Endothelial cell of umbilical vein (primary cell): ENCODE results near the gene RAD51B. TPM values are rescaled to one million over a fixed set of nuclear protein-coding genes. Genes with fewer than 3 reads are reported as not detected.

Source experiments
- BruUV-seq: library from RNA; stranded (reverse); fragments of 400-500 nt; replicated peaks from 2 replicates; lab custom pipeline; 2021; lab: Mats Ljungman, UMichigan
- CTCF ChIA-PET: fragments of 300-600, 350-600 bp; sonication (Branson Sonifier 250); formaldehyde crosslinking; loops from one replicate; lab custom pipeline; 2021; ENCODE audit warnings: antibody characterized with exemption, inconsistent platforms; lab: Charles Lee
- POLR2A ChIA-PET: fragments of 300-600, 350-600 bp; sonication (Branson Sonifier 250); formaldehyde crosslinking; loops from one replicate; lab custom pipeline; 2021; ENCODE audit warnings: antibody characterized with exemption, inconsistent platforms; lab: Charles Lee
- DNase-seq: peaks from one replicate; pipeline ENCODE4 v3.0.0-alpha.2; 2011; ENCODE audit warnings: low read depth, low spot score
- FAIRE-seq: peaks from 2 replicates; lab custom pipeline; 2011; peaks lifted over from hg19 to GRCh38; lab: Jason Lieb, UNC
- H2AFZ ChIP-seq: 2 replicates; pipeline ENCODE4 v1.6.0; 2012; ENCODE audit warnings: low read depth, low read length, control low read depth, inconsistent platforms
- H3K27ac ChIP-seq: 2 replicates; pipeline ENCODE4 v1.5.1; 2011; ENCODE audit warnings: low read depth, mild to moderate bottlenecking, control low read depth, low read length, moderate library complexity; ENCODE audit not compliant: insufficient read depth
- H3K27me3 ChIP-seq, 2 experiments: 2 replicates each; pipeline versions ENCODE4 v1.6.0 to v1.6.1; 2011; ENCODE audit warnings: low read length in 2 of 2, mixed read lengths in 1 of 2; ENCODE audit not compliant: control insufficient read depth in 2 of 2, insufficient read depth in 2 of 2
- H3K36me3 ChIP-seq, 2 experiments: 2 replicates in 1 of 2; 3 replicates in 1 of 2; pipeline ENCODE4 v1.5.1; 2011; ENCODE audit warnings: low read length in 2 of 2, mild to moderate bottlenecking in 1 of 2, moderate library complexity in 1 of 2; ENCODE audit not compliant: control insufficient read depth in 2 of 2, insufficient read depth in 2 of 2; ENCODE audit errors: extremely low read depth in 1 of 2
- H3K4me1 ChIP-seq: 3 replicates; pipeline ENCODE4 v1.5.1; 2011; ENCODE audit warnings: mild to moderate bottlenecking, low read length; ENCODE audit not compliant: control insufficient read depth, insufficient read depth; ENCODE audit errors: extremely low read depth
- H3K4me2 ChIP-seq: 2 replicates; pipeline ENCODE4 v1.6.1; 2011; ENCODE audit warnings: low read length, control low read depth, mixed read lengths; ENCODE audit not compliant: insufficient read depth
- H3K4me3 ChIP-seq, 3 experiments: fragments of 200-600 bp in 1 of 3; sonication (generic), shearing (Covaris generic) in 1 of 3; replicated peaks in 1 of 3; 2 replicates each; pipeline ENCODE4 v1.5.1; 2011 to 2016; ENCODE audit warnings: control low read depth in 3 of 3, low read length in 3 of 3, mild to moderate bottlenecking in 2 of 3, inconsistent platforms in 1 of 3, low read depth in 1 of 3, moderate library complexity in 1 of 3; ENCODE audit not compliant: insufficient read depth in 1 of 3
- H3K79me2 ChIP-seq: 2 replicates; pipeline ENCODE4 v1.6.0; 2012; ENCODE audit warnings: low read length, inconsistent platforms; ENCODE audit not compliant: control insufficient read depth, insufficient read depth
- H3K9ac ChIP-seq: replicated peaks from 2 replicates; pipeline ENCODE3; 2011; ENCODE audit warnings: low read length, control low read depth; ENCODE audit not compliant: insufficient read depth; ENCODE audit errors: extremely low read depth
- H3K9me1 ChIP-seq: replicated peaks from 3 replicates; pipeline ENCODE4 v1.6.0; 2011; ENCODE audit warnings: mild to moderate bottlenecking, low read length; ENCODE audit not compliant: control insufficient read depth, insufficient read depth; ENCODE audit errors: extremely low read depth
- H3K9me3 ChIP-seq: replicated peaks from 2 replicates; pipeline ENCODE4 v1.5.1; 2012; ENCODE audit warnings: low read length, inconsistent platforms; ENCODE audit not compliant: control insufficient read depth, insufficient read depth
- H4K20me1 ChIP-seq: replicated peaks from 2 replicates; pipeline ENCODE3; 2011; ENCODE audit warnings: mild to moderate bottlenecking, low read length; ENCODE audit not compliant: control insufficient read depth, insufficient read depth; ENCODE audit errors: extremely low read depth
- EZH2 ChIP-seq: IDR thresholded peaks from 2 replicates; pipeline ENCODE4 v1.6.1; 2012; ENCODE audit warnings: borderline replicate concordance, low read depth, mild to moderate bottlenecking, moderate library complexity, low read length, inconsistent platforms; ENCODE audit not compliant: severe bottlenecking
- FOS ChIP-seq: IDR thresholded peaks from 2 replicates; pipeline ENCODE4 v1.6.1; 2011; ENCODE audit warnings: mild to moderate bottlenecking, low read length, moderate library complexity, borderline replicate concordance; ENCODE audit not compliant: insufficient read depth
- GATA2 ChIP-seq: IDR thresholded peaks from 2 replicates; pipeline ENCODE4 v1.7.0; 2011; ENCODE audit warnings: low read depth, mild to moderate bottlenecking, moderate library complexity, mixed read lengths, low read length; ENCODE audit not compliant: insufficient read length, insufficient read depth
- JUN ChIP-seq: IDR thresholded peaks from 2 replicates; pipeline ENCODE4 v1.6.1; 2011; ENCODE audit warnings: borderline replicate concordance, low read depth; ENCODE audit not compliant: insufficient read length, insufficient read depth
- MYC ChIP-seq: IDR thresholded peaks from one replicate; pipeline ENCODE4 v1.6.1; 2011; ENCODE audit warnings: mild to moderate bottlenecking, low read depth, low read length
- POLR2A ChIP-seq: IDR thresholded peaks from 2 replicates; pipeline ENCODE4 v1.6.1; 2012; ENCODE audit warnings: low read depth, mild to moderate bottlenecking, control low read depth, low read length
- POLR2AphosphoS5 ChIP-seq: IDR thresholded peaks from 2 replicates; pipeline ENCODE4 v1.6.1; 2012; ENCODE audit warnings: low read depth, mild to moderate bottlenecking, control low read depth, low read length, moderate library complexity; ENCODE audit not compliant: insufficient read depth
- dilution Hi-C: fragments of 300-500 bp; cut with MboI; formaldehyde crosslinking; loops from one replicate; pipeline ENCODE4 v1.15.0; 2019; ENCODE audit warnings: low sequenced_read_pairs; ENCODE audit not compliant: extremely low pct_ligation_motif_present
- intact Hi-C: fragments of 100-400 bp; cut with micrococcal nuclease; formaldehyde crosslinking; loops from one replicate; pipeline ENCODE4 v1.10.0; 2022
- polyA plus RNA-seq, 4 experiments: library from polyadenylated mRNA; depleted of rRNA in 3 of 4; stranded (reverse) in 3 of 4; unstranded in 1 of 4; fragments of >200 nt; gene quantifications; 2 replicates each; pipeline versions ENCODE4 v1.2.1 to v1.2.3, GENCODE V29; 2011 to 2012; ENCODE audit warnings: missing spikeins in 1 of 4
- total RNA-seq: library from RNA; stranded (reverse); gene quantifications from 2 replicates; pipeline ENCODE4 v1.2.3, GENCODE V29; 2021
- TF ChIP-seq, protein P1 (sequence below): IDR thresholded peaks from 2 replicates; pipeline ENCODE4 v1.6.1; 2011; ENCODE audit not compliant: insufficient read depth, insufficient read length
- TF ChIP-seq, protein P2 (sequence below), 2 donors: IDR thresholded peaks; 1 replicate in 1 of 2; 2 replicates in 1 of 2; pipeline ENCODE4 v1.5.1; 2011; ENCODE audit warnings: low read length in 2 of 2, mild to moderate bottlenecking in 2 of 2, moderate library complexity in 2 of 2, control low read depth in 1 of 2, inconsistent platforms in 1 of 2, low read depth in 1 of 2; ENCODE audit not compliant: insufficient read depth in 1 of 2; ENCODE audit errors: extremely low read depth in 1 of 2

RAD51B gene
- total and polyA plus RNA-seq, 2 donors (not counting 3 experiments of a cell fraction or from before 2014, with no cell fraction given), result 3.9 to 19.0 TPM

DNA sequence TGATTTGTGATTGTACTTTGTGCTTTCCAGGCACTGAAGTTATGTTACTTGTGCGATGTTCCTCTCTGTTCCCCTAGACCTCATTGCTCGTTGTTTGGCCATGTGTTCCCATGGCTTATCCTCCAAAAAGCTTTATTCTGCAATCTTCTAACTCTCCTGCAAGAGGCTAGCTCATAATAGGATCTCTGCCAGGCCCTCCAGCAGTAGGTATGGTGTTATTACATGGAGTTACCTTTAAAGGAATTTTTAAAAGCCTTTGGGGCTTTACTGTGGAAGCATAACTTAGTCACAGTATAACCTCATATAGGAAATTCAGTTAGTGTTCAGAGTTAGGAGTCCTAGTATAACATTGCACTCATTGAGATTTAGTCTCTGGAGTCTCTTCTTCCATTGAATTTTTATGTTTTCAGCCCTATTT lies 292.3 kb downstream of the RAD51B start:
- no peaks in the 10 kb centered on the region for H3K9me1 ChIP-seq
- POLR2A ChIA-PET, result no interaction called here

More for the DNA sequence above, 292.3 kb downstream of the RAD51B start:
- Histone ChIP-seq H3K27me3 (no peaks in the 10 kb centered on the region), H3K36me3 (no peaks in the 10 kb centered on the region), H4K20me1 (no peaks in the 10 kb centered on the region), H3K9ac (no peak overlapping the region), H3K79me2 (no peaks in the 10 kb centered on the region), H3K4me1 (no peaks in the 10 kb centered on the region), H3K4me3 (no peak overlapping the region), H3K4me2 (no peak overlapping the region), H2AFZ (no peak overlapping the region), H3K27ac (no peak overlapping the region), H3K9me3 (no peaks in the 10 kb centered on the region)
- dilution Hi-C loops, result no loop called here
- FAIRE-seq (no peak), DNase-seq (no peak)
- CTCF ChIA-PET, result interaction anchor here (1.2 kb wide), 1 partner anchor 27 kb away, joined by 5 read pairs; no protein-coding TSS in a partner anchor
- no peak for TF ChIP-seq GATA2
- no peak for TF ChIP-seq EZH2
- TF ChIP-seq POLR2AphosphoS5, result no peak
- no peak for TF ChIP-seq POLR2A
- TF ChIP-seq FOS, result no peak
- TF ChIP-seq, protein P1, sequence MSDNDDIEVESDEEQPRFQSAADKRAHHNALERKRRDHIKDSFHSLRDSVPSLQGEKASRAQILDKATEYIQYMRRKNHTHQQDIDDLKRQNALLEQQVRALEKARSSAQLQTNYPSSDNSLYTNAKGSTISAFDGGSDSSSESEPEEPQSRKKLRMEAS, result no peak
- TF ChIP-seq, protein P2, sequence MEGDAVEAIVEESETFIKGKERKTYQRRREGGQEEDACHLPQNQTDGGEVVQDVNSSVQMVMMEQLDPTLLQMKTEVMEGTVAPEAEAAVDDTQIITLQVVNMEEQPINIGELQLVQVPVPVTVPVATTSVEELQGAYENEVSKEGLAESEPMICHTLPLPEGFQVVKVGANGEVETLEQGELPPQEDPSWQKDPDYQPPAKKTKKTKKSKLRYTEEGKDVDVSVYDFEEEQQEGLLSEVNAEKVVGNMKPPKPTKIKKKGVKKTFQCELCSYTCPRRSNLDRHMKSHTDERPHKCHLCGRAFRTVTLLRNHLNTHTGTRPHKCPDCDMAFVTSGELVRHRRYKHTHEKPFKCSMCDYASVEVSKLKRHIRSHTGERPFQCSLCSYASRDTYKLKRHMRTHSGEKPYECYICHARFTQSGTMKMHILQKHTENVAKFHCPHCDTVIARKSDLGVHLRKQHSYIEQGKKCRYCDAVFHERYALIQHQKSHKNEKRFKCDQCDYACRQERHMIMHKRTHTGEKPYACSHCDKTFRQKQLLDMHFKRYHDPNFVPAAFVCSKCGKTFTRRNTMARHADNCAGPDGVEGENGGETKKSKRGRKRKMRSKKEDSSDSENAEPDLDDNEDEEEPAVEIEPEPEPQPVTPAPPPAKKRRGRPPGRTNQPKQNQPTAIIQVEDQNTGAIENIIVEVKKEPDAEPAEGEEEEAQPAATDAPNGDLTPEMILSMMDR (IDR thresholded peaks at IDR 0.05; ENCODE audit: extremely low read depth in 1 of 2, insufficient read depth in 1 of 2, low read depth in 1 of 2, low read length in 2 of 2), result no peak
- TF ChIP-seq MYC, result no peak
- TF ChIP-seq JUN, result no peak
- intact Hi-C loops, result no loop called here
- no TSS peak for BruUV-seq
